Placental pericyte (primary cell): ENCODE data around the gene BBLN. TPM values are rescaled to one million over a fixed set of nuclear protein-coding genes. Genes with fewer than 3 reads are reported as not detected.

Source experiments
- total RNA-seq: library from RNA; depleted of rRNA; stranded (reverse); fragments of >200 nt; gene quantifications from 2 replicates; pipeline ENCODE4 v1.2.3, GENCODE V29; 2012

Gene BBLN
- 40.3 and 41.9 TPM in 2 replicates for total RNA-seq

GRCh38 chr9:128159784-128160602 is at the start of gene BBLN:
Gene BBLN (plus strand): TSS chr9:128160265. CDS start chr9:128160408, 143 bp downstream.

GRCh38 chr9:128127568-128127989 is 32.5 kb upstream of the BBLN start, which contains the start of gene PTGES2:
Gene PTGES2 (minus strand): TSS chr9:128127729. CDS start chr9:128127717, 12 bp downstream.

GRCh38 chr9:128149001-128149701 is 10.9 kb upstream of the BBLN start, which contains the start of gene LCN2:
Gene LCN2 (plus strand): TSS chr9:128149453. CDS start chr9:128149526, 73 bp downstream.

GRCh38 chr9:128191406-128192046 is 31.5 kb downstream of the BBLN start, which contains the start of gene CIZ1:
Gene CIZ1 (minus strand): TSS chr9:128191572. CDS start chr9:128190857, 715 bp downstream.

GRCh38 chr9:128203024-128203706 is 43.1 kb downstream of the BBLN start, which contains the start of gene DNM1:
Gene DNM1 (plus strand): TSS chr9:128203379. CDS start chr9:128203471, 92 bp downstream.

Other genes starting within 250 kb of the BBLN start
- 40.1 and 95.6 TPM in 2 replicates for gene ST6GALNAC4, start 243.2 kb upstream of the BBLN start, total RNA-seq
- 1.8 and 2.7 TPM in 2 replicates for gene PIP5KL1, start 229.5 kb upstream of the BBLN start, total RNA-seq
- gene DPM2, start 222.4 kb upstream of the BBLN start, total RNA-seq: 14.7 and 18.0 TPM in 2 replicates
- 14.0 and 26.3 TPM in 2 replicates for gene EEIG1, start 179.3 kb upstream of the BBLN start, total RNA-seq
- 9.4 and 10.6 TPM in 2 replicates for gene NAIF1, start 92.9 kb upstream of the BBLN start, total RNA-seq
- gene SLC25A25, start 92.0 kb upstream of the BBLN start, total RNA-seq: 24.3 and 36.1 TPM in 2 replicates
- 73.3 and 90.3 TPM in 2 replicates for gene PTGES2, start 32.5 kb upstream of the BBLN start, total RNA-seq
- gene LCN2, start 10.8 kb upstream of the BBLN start, total RNA-seq: not detected in 2 replicates
- 47.1 and 63.0 TPM in 2 replicates for gene CIZ1, start 31.3 kb downstream of the BBLN start, total RNA-seq
- gene DNM1, start 43.1 kb downstream of the BBLN start, total RNA-seq: 17.1 and 47.0 TPM in 2 replicates
- 98.6 and 125 TPM in 2 replicates for gene GOLGA2, start 115.7 kb downstream of the BBLN start, total RNA-seq
- gene SWI5, start 116.0 kb downstream of the BBLN start, total RNA-seq: 17.6 and 25.6 TPM in 2 replicates
- 22.1 and 28.3 TPM in 2 replicates for gene TRUB2, start 162.2 kb downstream of the BBLN start, total RNA-seq
- gene COQ4, start 162.6 kb downstream of the BBLN start, total RNA-seq: 43.1 and 57.8 TPM in 2 replicates
- gene SLC27A4, start 180.3 kb downstream of the BBLN start, total RNA-seq: 20.8 and 47.0 TPM in 2 replicates
- gene URM1, start 211.1 kb downstream of the BBLN start, total RNA-seq: 35.5 and 41.4 TPM in 2 replicates